Kidney (tissue), 14 donors: ENCODE results near the gene PTPRQ. TPM values are rescaled to one million over a fixed set of nuclear protein-coding genes. Genes with fewer than 3 reads are reported as not detected.
A peak's percentile ranks its signal among the peaks of the same experiment; 100 is the strongest.

Source experiments
- DNase-seq, 5 donors: peaks; one replicate each; pipeline ENCODE4 v3.0.0-alpha.2; 2013 to 2020
- FAIRE-seq: peaks from 2 replicates; lab custom pipeline; 2012; peaks lifted over from hg19 to GRCh38; lab: Jason Lieb, UNC
- H3K27ac ChIP-seq, 2 donors: one replicate each; pipeline ENCODE4 v1.7.0; 2013; ENCODE audit warnings: low read depth in 2 of 2, low read length in 2 of 2, inconsistent platforms in 1 of 2
- H3K27me3 ChIP-seq: one replicate; pipeline ENCODE4 v1.7.1; 2013; ENCODE audit warnings: low read length, inconsistent platforms; ENCODE audit not compliant: control insufficient read depth, insufficient read depth
- H3K36me3 ChIP-seq, 3 donors: one replicate each; pipeline versions ENCODE4 v1.7.0 to v1.7.1; 2013; ENCODE audit warnings: low read length in 3 of 3, control low read depth in 1 of 3, inconsistent platforms in 1 of 3; ENCODE audit not compliant: insufficient read depth in 3 of 3, control insufficient read depth in 2 of 3
- H3K4me1 ChIP-seq, 3 donors: one replicate each; pipeline versions ENCODE4 v1.7.0 to v1.7.1; 2013; ENCODE audit warnings: low read length in 3 of 3, inconsistent platforms in 1 of 3, low read depth in 1 of 3; ENCODE audit not compliant: control insufficient read depth in 2 of 3, insufficient read depth in 2 of 3
- H3K4me3 ChIP-seq, 3 donors: one replicate each; pipeline versions ENCODE4 v1.7.0 to v1.8.1; 2013; ENCODE audit warnings: low read length in 3 of 3, control low read depth in 1 of 3, inconsistent platforms in 1 of 3
- H3K9ac ChIP-seq, 3 donors: one replicate each; pipeline versions ENCODE4 v1.7.0 to v1.7.1; 2013; ENCODE audit warnings: low read length in 3 of 3, control low read depth in 1 of 3, inconsistent platforms in 1 of 3
- H3K9me3 ChIP-seq, 3 donors: one replicate each; pipeline versions ENCODE4 v1.7.0 to v1.7.1; 2013; ENCODE audit warnings: low read length in 3 of 3, control low read depth in 1 of 3, inconsistent platforms in 1 of 3; ENCODE audit not compliant: control insufficient read depth in 2 of 3, insufficient read depth in 1 of 3
- CTCF ChIP-seq: IDR thresholded peaks from 3 replicates; pipeline ENCODE4 v1.5.1; 2012; ENCODE audit warnings: mild to moderate bottlenecking, moderate library complexity, borderline replicate concordance; ENCODE audit not compliant: insufficient read depth; ENCODE audit errors: extremely low read depth
- intact Hi-C: fragments of 100-400 bp; cut with DNase I; formaldehyde crosslinking; loops from one replicate; pipeline ENCODE4 v1.11.1; 2022
- polyA plus RNA-seq: library from polyadenylated mRNA; stranded (reverse); fragments of 350-450 nt; fragmentation: Illumina TruSeq; extraction: RNeasy Lipid Tissue Mini Kit (QIAGEN cat#74804); gene quantifications from one replicate; pipeline ENCODE4 v1.2.3, GENCODE V29; 2014; ENCODE audit warnings: low read depth, low replicate concordance; ENCODE audit not compliant: insufficient read depth
- total RNA-seq: library from RNA; stranded (reverse); fragmentation: NEBNext Ultra II Directional; extraction: Animal tissue kit (Norgen Biotek cat#: 25700); gene quantifications from one replicate; pipeline ENCODE4 v1.2.1, GENCODE V29; 2021
- donor health status: control.
- donor health status: control.
- donor health status: control.
- donor health status: control.
- donor health status: control.
- donor health status: DM: yes; HTN: yes; CAD: no.
- donor health status: Normal renal cell carcinoma (clear cell type).

PTPRQ gene
- total and polyA plus RNA-seq, 2 donors from 2014 or later = 0.25 to 3.1 TPM

GRCh38 chr12:80559766-80560165 lies 115.7 kb downstream of the PTPRQ start:
- DNase-seq (no peak), FAIRE-seq (no peak)
- no peaks in the 10 kb centered on the region for H3K4me1 ChIP-seq
- no peaks in the 10 kb centered on the region for H3K9me3 ChIP-seq
- no peaks in the 10 kb centered on the region for H3K36me3 ChIP-seq
- no peaks in the 10 kb centered on the region for H3K27me3 ChIP-seq
- no peak overlapping the region for H3K4me3 ChIP-seq
- H3K27ac ChIP-seq = no peak overlapping the region
- no peak for TF ChIP-seq CTCF
- intact Hi-C loops = no loop called here
- H3K9ac ChIP-seq = no peak overlapping the region

DNA sequence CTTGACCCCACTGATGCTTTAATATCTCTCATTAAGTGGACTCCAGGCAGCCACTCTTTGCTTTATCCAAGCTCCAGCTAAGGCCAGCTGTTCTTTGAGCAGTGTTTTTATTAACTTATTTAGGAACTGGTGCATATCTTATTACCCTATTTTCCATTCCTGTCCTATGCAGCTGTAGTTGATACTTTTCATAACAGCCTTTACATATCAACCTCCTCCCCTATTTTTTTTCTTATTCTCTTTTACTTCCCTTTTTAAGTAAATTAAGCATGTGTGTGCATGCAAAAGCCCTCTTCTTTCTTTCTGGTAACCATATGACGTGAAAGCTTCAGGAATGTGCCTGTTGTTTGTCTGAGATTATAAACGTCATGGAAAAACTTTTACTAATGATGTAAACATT lies 121.2 kb downstream of the PTPRQ start:
- H3K9me3 ChIP-seq = no peaks in the 10 kb centered on the region
- TF ChIP-seq CTCF = no peak
- no peak overlapping the region for H3K27ac ChIP-seq
- intact Hi-C loops = no loop called here
- H3K27me3 ChIP-seq = no peaks in the 10 kb centered on the region
- H3K4me3 ChIP-seq = no peak overlapping the region
- no peak overlapping the region for H3K9ac ChIP-seq
- FAIRE-seq (no peak), DNase-seq (peak in 3 of 5 donors; percentile 10 to 86 (median 65))
- H3K36me3 ChIP-seq = no peaks in the 10 kb centered on the region
- H3K4me1 ChIP-seq = no peaks in the 10 kb centered on the region

DNA sequence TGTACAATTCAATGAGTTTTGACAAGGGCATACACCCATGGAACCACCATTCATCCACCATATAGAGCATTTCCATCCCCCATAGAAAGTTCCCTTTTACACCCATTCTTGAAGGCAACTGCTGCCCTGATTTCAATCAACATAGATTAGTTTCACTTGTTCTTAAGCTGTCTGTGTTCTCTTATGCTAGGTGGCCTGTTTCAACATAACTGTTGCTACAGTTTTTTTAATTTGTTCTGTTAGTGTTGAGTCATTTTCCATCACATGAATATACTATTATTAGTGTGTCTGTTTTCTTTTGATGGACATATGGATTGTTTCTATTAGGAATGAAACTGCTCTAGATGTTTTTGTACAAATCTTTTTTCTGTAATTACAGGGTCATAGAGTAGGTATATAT lies 123.4 kb downstream of the PTPRQ start:
- Histone ChIP-seq H3K9me3 (no peaks in the 10 kb centered on the region), H3K4me1 (no peaks in the 10 kb centered on the region), H3K27ac (no peak overlapping the region), H3K4me3 (no peak overlapping the region), H3K36me3 (no peaks in the 10 kb centered on the region), H3K9ac (no peak overlapping the region), H3K27me3 (no peaks in the 10 kb centered on the region)
- DNase-seq (no peak), FAIRE-seq (no peak)
- no peak for TF ChIP-seq CTCF
- intact Hi-C loops = no loop called here

GRCh38 chr12:80576641-80577418 lies 132.8 kb downstream of the PTPRQ start:
- FAIRE-seq = no peak
- H3K9me3 ChIP-seq = no peaks in the 10 kb centered on the region
- no peak overlapping the region for H3K9ac ChIP-seq

More at GRCh38 chr12:80576641-80577418, 132.8 kb downstream of the PTPRQ start:
- no peaks in the 10 kb centered on the region for H3K4me1 ChIP-seq
- no peaks in the 10 kb centered on the region for H3K27me3 ChIP-seq
- no peak overlapping the region for H3K27ac ChIP-seq
- intact Hi-C loops = no loop called here
- no peak overlapping the region for H3K4me3 ChIP-seq
- no peak for TF ChIP-seq CTCF
- DNase-seq = no peak
- H3K36me3 ChIP-seq = no peaks in the 10 kb centered on the region
